Activated CD4-positive, alpha-beta T cell treated with anti-CD3 and anti-CD28 coated beads, Interleukin-10, Interleukin-2, amounts not matched to agents 100 ng/mL and 50 ng/mL, durations not matched to agents 16 hours and 8 hours (primary cell): ENCODE results near the gene CYB561A3.

Experiments
- DNase-seq: peaks from one replicate; pipeline ENCODE4 v3.0.0-alpha.2; 2020

The CYB561A3 gene

GRCh38 chr11:61368646-61369045 lies 7.0 kb upstream of the CYB561A3 start:
- DNase-seq = no peak

GRCh38 chr11:61367406-61367805 lies 5.7 kb upstream of the CYB561A3 start:
- no peak for DNase-seq

DNA sequence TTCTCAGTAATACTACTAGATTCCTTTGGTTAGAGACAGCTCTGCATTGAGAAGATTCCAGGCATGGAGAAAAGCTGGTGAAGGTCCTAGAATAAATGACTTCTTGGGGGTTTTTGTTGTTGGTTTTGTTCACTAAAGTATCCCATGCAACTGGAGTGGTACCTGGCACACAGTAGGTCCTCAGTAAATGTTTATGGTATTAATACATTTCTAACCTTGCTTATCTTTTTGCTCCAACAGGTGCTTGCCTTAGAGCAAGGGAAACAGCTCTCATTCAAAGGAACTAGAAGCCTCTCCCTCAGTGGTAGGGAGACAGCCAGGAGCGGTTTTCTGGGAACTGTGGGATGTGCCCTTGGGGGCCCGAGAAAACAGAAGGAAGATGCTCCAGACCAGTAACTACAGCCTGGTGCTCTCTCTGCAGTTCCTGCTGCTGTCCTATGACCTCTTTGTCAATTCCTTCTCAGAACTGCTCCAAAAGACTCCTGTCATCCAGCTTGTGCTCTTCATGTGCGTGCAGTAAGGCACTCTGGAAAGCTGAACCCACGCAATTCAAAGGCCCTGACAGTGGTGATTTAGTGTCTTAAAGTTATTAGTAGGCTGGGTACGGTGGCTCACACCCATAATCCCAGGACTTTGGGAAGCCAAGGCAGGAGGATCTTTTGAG lies 2.5 kb upstream of the CYB561A3 start:
- DNase-seq = no peak

DNA sequence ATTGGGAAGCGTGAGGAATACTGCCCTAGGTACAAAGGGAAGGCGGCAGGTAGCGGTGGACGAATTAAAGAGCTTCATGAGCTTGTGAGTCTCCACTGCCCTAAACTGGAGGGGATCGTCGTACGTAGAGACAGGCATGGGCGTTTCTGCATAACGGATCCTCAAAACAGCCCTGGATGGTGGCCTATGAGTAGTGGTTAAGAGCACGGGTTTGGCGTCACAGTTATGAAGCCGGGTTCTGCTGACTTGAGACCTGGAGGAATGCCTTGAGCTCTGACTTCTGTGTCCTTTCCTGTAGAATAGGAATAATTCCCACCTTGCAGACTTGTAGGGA lies 827 bp upstream of the CYB561A3 start:
- DNase-seq = peak; percentile 41

DNA sequence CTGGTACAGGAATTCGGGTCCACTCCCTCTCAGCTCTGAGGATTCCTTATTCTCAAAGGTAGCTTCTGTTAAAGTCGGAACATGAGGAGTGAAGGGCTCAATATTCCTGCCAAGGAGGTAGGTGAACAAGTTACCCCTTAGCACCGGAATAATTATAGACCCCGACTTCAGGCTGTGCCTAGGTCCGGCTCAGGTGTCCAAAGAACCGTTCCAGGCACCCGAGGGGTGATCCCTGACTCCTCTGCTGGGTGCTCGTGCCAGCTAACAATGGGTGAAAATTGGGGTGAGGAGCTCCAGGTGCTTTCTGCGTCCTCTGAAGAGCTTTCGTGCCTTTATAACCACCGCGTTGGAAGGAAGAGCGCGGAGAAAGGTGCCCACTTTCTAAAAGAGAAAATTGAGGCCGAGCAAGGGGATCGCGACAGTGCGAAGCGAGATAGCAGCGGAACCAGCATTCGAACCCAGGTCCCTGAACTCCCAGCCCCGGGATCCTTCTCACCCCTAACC lies 393 bp downstream of the CYB561A3 start:
- DNase-seq = no peak

DNA sequence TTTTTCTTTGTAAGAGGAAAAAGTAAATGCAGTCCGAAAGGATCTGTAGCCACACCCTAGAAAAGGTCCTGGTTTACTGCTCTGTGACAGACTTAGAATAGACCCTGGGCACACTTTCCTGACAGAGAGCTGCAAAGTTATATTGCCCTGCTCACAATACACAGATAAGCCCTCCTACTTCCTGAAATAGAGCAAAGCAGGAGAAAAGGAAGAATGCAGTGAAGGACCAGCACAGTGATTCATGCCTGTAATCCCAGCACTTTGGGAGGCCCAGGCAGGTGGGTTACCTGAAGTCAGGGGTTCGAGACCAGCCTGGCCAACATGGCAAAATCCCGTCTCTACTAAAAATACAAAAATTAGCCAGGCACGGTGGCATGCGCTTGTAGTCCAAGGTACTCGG lies 2.2 kb downstream of the CYB561A3 start:
- DNase-seq = no peak

- no peak for DNase-seq
Measured at GRCh38 chr11:61358566-61358965, 3.1 kb downstream of the CYB561A3 start.

DNA sequence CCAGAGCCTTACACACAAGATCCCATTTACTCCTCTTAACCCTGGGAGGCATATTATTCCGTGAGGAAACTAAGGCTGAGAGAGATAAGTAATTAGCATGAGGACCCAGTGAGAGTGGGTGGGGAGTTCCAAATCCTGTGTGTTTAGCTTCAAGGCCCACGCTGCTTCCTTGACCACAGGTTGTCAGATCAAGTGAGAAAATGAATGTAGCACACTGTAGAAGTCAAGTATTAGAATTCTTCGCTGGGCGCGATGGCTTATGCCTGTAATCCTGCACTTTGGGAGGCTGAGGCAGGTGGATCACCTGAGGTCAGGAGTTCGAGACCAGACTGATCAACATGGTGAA lies 3.8 kb downstream of the CYB561A3 start:
- DNase-seq = no peak

GRCh38 chr11:61357233-61357893 lies 4.3 kb downstream of the CYB561A3 start:
- DNase-seq = no peak

GRCh38 chr11:61356706-61357105 lies 5.0 kb downstream of the CYB561A3 start:
- DNase-seq = no peak

DNA sequence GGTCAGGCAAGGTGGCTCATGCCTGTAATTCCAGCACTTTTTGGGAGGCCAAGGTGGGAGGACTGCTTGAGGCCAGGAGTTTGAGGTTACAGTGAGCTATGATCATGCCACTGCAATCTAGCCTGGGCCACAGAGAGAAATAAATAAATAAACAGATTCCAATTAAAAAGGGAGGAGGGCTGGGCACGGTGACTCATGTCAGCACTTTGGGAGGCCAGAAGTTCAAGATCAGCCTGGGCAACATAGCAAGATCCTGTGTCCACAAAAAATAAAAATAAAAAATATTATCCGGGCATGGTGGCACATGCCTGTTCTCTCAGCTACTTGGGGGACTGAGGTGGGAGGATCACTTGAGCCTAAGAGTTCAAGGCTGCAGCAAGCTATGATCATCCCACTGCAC lies 7.5 kb downstream of the CYB561A3 start:
- DNase-seq = no peak

- DNase-seq = no peak
Measured at GRCh38 chr11:61353131-61354067, 8.3 kb downstream of the CYB561A3 start.

- DNase-seq = no peak
Measured at GRCh38 chr11:61352038-61352437, 9.6 kb downstream of the CYB561A3 start.

DNA sequence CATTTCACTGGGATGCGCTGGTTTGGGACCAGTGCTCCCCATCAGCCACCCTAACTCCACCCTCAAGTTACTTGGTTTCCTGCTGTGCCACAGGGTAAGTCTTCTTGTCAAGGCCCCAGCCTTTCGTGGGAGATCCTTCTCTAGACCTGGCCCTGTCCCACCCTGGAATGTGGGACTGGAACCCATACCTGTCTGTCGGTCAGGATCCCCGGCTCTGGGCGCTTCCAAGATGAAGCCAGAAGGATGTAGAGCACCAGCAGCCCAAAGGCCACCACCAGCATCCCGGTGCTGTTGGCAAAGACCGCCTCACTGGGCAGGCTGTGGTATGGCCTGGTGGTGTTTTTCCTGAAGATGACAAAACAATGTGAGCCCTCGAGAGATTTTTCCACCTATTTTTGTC lies 10.9 kb downstream of the CYB561A3 start:
- DNase-seq = no peak

- no peak for DNase-seq
Measured at GRCh38 chr11:61350336-61350735, 11.3 kb downstream of the CYB561A3 start.

DNA sequence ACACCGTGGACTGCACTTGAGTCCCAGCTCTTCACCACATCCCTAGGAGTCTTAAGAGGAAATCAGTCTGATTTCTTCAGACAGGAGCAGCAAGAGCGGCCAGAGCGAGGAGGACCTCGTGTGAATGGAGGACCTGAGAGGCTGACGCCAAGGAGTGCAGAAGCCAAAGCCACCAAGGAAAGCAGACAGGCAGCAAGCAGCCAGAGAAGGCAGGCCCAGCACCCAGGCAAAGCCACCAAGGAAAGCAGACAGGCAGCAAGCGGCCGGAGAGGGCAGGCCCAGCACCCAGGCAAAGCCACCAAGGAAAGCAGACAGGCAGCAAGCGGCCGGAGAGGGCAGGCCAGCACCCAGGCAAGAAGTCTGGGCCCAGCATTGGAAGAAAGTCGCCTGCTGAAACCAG lies 11.8 kb downstream of the CYB561A3 start:
- DNase-seq = no peak

DNA sequence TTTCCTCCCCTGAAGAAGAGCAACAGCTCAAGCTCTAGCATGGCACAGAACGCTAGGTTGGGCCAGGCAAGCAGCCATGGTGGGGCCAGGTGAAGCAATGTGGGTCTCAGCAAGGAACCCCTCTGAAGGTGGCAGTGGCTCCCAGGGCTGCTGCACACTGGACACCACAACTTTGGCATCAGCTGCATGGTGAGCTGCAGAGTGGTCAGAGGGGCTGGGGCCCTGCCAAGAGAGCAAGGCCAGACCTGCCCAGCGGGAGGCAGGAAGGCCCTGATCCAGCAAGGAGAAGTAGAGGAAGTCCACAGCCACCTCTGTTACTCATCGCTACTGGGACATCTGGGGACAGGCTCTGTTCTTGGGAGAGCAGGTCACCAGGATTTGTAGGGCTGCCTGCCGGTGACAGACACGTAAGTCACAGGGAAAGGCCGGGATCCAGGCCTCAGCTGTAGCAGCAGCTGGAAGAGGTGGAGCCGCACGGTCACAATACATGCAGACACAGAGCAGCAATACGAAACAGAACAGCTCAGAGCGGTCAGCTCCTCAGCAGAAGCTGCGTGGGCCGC lies 12.4 kb downstream of the CYB561A3 start:
- no peak for DNase-seq

GRCh38 chr11:61347916-61348461 lies 13.7 kb downstream of the CYB561A3 start:
- no peak for DNase-seq

DNA sequence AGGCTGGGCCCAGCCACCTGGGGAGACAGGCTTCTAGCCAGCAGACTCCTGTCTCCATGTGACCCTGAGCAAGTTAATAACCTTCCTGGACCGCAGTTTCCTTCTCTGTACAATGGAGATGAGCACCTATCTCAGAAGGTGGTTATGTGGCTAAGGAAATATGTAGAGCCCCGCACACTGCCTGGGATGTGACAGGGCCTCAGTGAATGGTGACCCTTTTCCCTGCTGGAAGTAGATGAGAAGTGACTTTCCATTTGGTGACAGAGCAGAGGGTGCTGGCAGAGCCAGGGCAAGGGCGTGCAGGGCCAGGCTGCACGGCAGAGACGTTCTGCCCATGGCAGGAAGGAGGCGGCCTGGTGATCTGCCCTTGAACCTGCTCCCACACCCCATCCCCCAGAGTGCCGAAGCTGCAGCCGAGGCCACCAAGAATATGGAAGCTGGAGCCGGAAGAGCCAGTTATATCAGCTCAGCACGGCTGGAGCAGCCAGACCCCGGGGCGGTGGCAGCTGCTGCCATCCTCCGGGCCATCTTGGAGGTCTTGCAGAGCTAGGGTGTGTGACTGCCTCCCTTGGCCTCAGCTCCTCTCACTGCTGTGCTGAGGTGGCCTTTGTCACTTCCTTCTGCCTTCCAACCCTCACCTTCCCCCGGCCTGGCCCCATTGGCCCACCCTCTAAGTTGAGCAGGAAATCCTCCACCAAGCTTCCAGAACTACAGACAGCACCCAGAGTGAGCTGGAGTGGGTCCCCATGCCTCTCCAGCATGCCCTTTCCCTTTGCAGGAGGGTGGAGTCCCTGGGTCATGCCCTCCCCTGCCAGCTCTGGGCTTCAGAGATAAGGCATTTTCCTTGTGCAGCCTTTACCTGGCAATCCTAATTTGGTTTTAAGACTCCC lies 15.5 kb downstream of the CYB561A3 start:
- DNase-seq = no peak

- DNase-seq = no peak
Measured at GRCh38 chr11:61345170-61345610, 16.5 kb downstream of the CYB561A3 start.

- DNase-seq = no peak
Measured at GRCh38 chr11:61343792-61344745, 17.6 kb downstream of the CYB561A3 start.
